CD4-positive, alpha-beta T cell (primary cell): ENCODE results near the gene PIK3CD. TPM values are rescaled to one million over a fixed set of nuclear protein-coding genes. Genes with fewer than 3 reads are reported as not detected.
A peak's percentile ranks its signal among the peaks of the same experiment; 100 is the strongest.

Experiments used
- ATAC-seq: fragments of 200-7000 bp; cut with Tn5 transposase; one replicate; pipeline ENCODE4 v1.10.0; 2022; ENCODE audit warnings: mild to moderate bottlenecking; ENCODE audit not compliant: poor library complexity
- CTCF ChIA-PET: fragments of 350-600 bp; sonication (Branson Sonifier 250); formaldehyde crosslinking; loops from one replicate; lab custom pipeline; 2021; ENCODE audit warnings: antibody characterized with exemption, inconsistent platforms; lab: Charles Lee
- POLR2A ChIA-PET: fragments of 350-600 bp; sonication (Branson Sonifier 250); formaldehyde crosslinking; loops from one replicate; lab custom pipeline; 2021; ENCODE audit warnings: antibody characterized with exemption, inconsistent platforms; lab: Charles Lee
- DNase-seq, 14 experiments: peaks; one replicate each; pipeline ENCODE4 v3.0.0-alpha.2; 2013 to 2020; ENCODE audit warnings: mixed read lengths in 2 of 14
- H3K27ac ChIP-seq, 2 donors: one replicate each; pipeline versions ENCODE4 v1.5.1 to v1.7.0; 2013; ENCODE audit warnings: low read length in 2 of 2, low read depth in 1 of 2, mild to moderate bottlenecking in 1 of 2
- H3K27me3 ChIP-seq, 2 experiments: 1 replicate in 1 of 2; 2 replicates in 1 of 2; pipeline versions ENCODE4 v1.6.1 to v1.7.0; 2013; ENCODE audit warnings: low read length in 2 of 2, control low read depth in 1 of 2, mild to moderate bottlenecking in 1 of 2, moderate library complexity in 1 of 2; ENCODE audit not compliant: insufficient read depth in 2 of 2, control insufficient read depth in 1 of 2
- H3K36me3 ChIP-seq: one replicate; pipeline ENCODE4 v1.6.1; 2013; ENCODE audit warnings: low read length, control low read depth; ENCODE audit not compliant: insufficient read depth
- H3K4me1 ChIP-seq: one replicate; pipeline ENCODE4 v1.6.1; 2013; ENCODE audit warnings: low read length, control low read depth; ENCODE audit not compliant: insufficient read depth
- H3K4me3 ChIP-seq: one replicate; pipeline ENCODE4 v1.5.1; 2013; ENCODE audit warnings: mild to moderate bottlenecking, low read length, moderate library complexity
- H3K9me3 ChIP-seq, 2 experiments: 1 replicate in 1 of 2; 2 replicates in 1 of 2; pipeline versions ENCODE4 v1.6.1 to v1.7.0; 2013; ENCODE audit warnings: low read length in 2 of 2, mild to moderate bottlenecking in 2 of 2, control low read depth in 1 of 2, moderate library complexity in 1 of 2; ENCODE audit not compliant: control insufficient read depth in 1 of 2, insufficient read depth in 1 of 2
- H3K27ac Mint-ChIP-seq: one replicate; pipeline ENCODE4 v1.8.0; 2020; ENCODE audit warnings: mixed read lengths
- H3K27me3 Mint-ChIP-seq: one replicate; pipeline ENCODE4 v1.8.0; 2021; ENCODE audit warnings: mixed read lengths
- H3K36me3 Mint-ChIP-seq: one replicate; pipeline ENCODE4 v1.8.0; 2021; ENCODE audit warnings: low read depth, mixed read lengths
- H3K4me1 Mint-ChIP-seq: one replicate; pipeline ENCODE4 v1.8.0; 2021; ENCODE audit warnings: low read depth, mixed read lengths
- H3K4me3 Mint-ChIP-seq: one replicate; pipeline ENCODE4 v1.8.0; 2020; ENCODE audit warnings: mild to moderate bottlenecking, mixed read lengths
- H3K9me3 Mint-ChIP-seq: one replicate; pipeline ENCODE4 v1.8.0; 2020; ENCODE audit warnings: mixed read lengths
- intact Hi-C, 2 experiments: fragments of 100-400 bp; cut with DNase I in 1 of 2; cut with micrococcal nuclease in 1 of 2; formaldehyde crosslinking; loops; one replicate each; pipeline versions ENCODE4 v1.15.1 to v1.9.0; 2023 to 2025; cut with DNase I, micrococcal nuclease
- total RNA-seq, 174 experiments: library from RNA in 2 of 174; stranded (reverse) in 2 of 174; gene quantifications; one replicate each; pipeline ENCODE4 v1.2.3 and lab custom pipeline; 2021 to 2026
- TF ChIP-seq, protein P1 (sequence below): fragments of 200-600 bp; IDR thresholded peaks from one replicate; pipeline ENCODE4 v1.8.0; 2022; ENCODE audit warnings: antibody characterized with exemption, mild to moderate bottlenecking

Gene PIK3CD
- total RNA-seq, 2 experiments from 2014 or later = 202 to 213 TPM

DNA sequence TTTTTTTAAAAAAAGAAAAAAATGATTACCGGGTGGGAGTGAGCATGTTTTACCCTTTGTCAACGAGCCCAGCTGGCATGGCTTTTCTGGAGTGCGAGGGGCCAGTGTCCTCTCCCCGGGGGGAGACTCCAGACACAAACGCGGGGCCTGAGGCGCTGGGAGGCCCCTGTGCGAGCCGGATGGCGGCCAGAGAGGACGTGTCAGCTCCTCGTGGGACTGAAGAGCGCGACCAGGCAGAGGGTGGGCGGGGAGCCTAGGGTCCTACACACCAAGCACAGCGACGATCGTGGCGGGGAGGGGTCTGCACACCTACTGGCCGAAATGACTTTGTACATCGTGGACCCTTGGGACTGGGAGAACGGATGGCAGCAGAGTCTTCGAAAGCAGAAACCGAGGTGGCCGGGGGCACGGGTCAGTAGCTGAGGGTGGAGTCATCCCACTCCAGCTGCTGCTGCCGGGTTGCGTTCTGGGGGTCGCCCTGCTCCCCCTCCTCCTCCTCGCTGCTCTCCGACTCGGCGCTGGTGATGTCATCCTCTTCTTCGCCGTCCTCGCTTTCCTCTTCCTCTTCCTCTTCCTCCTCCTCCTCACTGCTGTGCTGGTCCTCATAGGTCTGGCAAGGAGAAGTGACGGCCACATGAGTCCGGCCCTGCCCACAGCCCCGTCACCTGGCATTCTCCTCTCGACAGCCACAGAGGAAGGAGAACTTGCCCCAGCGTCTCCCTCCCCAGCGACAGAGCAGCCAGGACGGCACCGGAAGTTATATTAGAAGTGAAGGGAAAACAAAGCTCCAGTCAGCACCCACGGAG is 78.8 kb downstream of the PIK3CD start:
- H3K36me3 ChIP-seq = peaks cover 86% of the 10 kb centered on the region
- peak overlapping the region; percentile 81 for H3K4me3 Mint-ChIP-seq
- ChIA-PET CTCF (interaction anchor here (0.5 to 1.8 kb wide), 2 partner anchors 9 to 105 kb away, joined by 4 to 5 read pairs; no protein-coding TSS in a partner anchor), POLR2A (interaction anchor here (0.6 to 5.9 kb wide), 11 partner anchors 10 to 104 kb away, joined by 3 to 69 read pairs (median 4); no protein-coding TSS in a partner anchor)
- peak in 3 of 14 experiments; percentile 35 to 63 (median 61) for DNase-seq
- H3K36me3 Mint-ChIP-seq = peaks cover 87% of the 10 kb centered on the region
- peaks cover 68% of the 10 kb centered on the region for H3K4me1 Mint-ChIP-seq
- ATAC-seq = no peak
- H3K27ac Mint-ChIP-seq = peak overlapping the region; percentile 89
- H3K27ac ChIP-seq = no peak overlapping the region
- no peaks in the 10 kb centered on the region for H3K9me3 Mint-ChIP-seq
- intact Hi-C loops = no loop called here
- H3K27me3 ChIP-seq = no peaks in the 10 kb centered on the region
- H3K4me3 ChIP-seq = no peak overlapping the region
- TF ChIP-seq, protein P1, sequence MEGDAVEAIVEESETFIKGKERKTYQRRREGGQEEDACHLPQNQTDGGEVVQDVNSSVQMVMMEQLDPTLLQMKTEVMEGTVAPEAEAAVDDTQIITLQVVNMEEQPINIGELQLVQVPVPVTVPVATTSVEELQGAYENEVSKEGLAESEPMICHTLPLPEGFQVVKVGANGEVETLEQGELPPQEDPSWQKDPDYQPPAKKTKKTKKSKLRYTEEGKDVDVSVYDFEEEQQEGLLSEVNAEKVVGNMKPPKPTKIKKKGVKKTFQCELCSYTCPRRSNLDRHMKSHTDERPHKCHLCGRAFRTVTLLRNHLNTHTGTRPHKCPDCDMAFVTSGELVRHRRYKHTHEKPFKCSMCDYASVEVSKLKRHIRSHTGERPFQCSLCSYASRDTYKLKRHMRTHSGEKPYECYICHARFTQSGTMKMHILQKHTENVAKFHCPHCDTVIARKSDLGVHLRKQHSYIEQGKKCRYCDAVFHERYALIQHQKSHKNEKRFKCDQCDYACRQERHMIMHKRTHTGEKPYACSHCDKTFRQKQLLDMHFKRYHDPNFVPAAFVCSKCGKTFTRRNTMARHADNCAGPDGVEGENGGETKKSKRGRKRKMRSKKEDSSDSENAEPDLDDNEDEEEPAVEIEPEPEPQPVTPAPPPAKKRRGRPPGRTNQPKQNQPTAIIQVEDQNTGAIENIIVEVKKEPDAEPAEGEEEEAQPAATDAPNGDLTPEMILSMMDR = no peak
- H3K4me1 ChIP-seq = peaks cover 66% of the 10 kb centered on the region
- H3K9me3 ChIP-seq = peaks cover 0 to 7% of the 10 kb centered on the region in 2 experiments
- no peaks in the 10 kb centered on the region for H3K27me3 Mint-ChIP-seq

DNA sequence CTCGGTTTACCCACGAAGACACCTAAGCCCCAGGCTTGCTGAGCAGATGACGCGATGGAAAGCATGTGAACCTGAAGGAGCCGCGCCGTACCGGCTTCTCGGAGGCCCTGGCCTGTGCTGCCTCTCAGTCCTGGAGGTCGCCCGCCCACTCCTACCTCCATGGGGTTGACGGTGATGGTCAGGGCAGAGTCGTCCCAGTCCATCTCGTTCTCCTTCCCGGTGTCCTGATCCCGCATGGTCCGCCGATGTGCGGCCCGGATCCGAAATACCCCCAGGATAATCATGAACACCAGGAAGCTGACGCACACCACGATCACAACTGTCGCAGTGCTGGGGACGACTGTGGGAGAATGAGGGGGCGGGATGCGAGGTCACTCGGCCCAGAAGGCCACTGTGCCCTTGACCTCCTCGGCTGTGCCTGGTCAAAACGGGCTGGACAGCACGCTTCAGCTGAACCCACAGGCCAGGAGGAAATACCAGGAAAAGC is 79.6 kb downstream of the PIK3CD start:
- no peak for ATAC-seq
- peaks cover 68% of the 10 kb centered on the region for H3K4me1 Mint-ChIP-seq
- Histone ChIP-seq H3K27me3 (no peaks in the 10 kb centered on the region), H3K4me1 (peaks cover 65% of the 10 kb centered on the region), H3K36me3 (peaks cover 86% of the 10 kb centered on the region), H3K4me3 (no peak overlapping the region), H3K9me3 (peaks cover 0 to 7% of the 10 kb centered on the region in 2 experiments), H3K27ac (no peak overlapping the region)
- peak overlapping the region; percentile 89 for H3K27ac Mint-ChIP-seq
- intact Hi-C loops = no loop called here
- H3K27me3 Mint-ChIP-seq = no peaks in the 10 kb centered on the region
- TF ChIP-seq, protein P1 = no peak
- ChIA-PET CTCF (interaction anchor here (1.3 to 1.8 kb wide), 2 partner anchors 10 kb away, joined by 4 to 5 read pairs; no protein-coding TSS in a partner anchor), POLR2A (interaction anchor here (0.6 to 5.9 kb wide), 6 partner anchors 11 to 101 kb away, joined by 3 to 46 read pairs (median 8); no protein-coding TSS in a partner anchor)
- H3K9me3 Mint-ChIP-seq = no peaks in the 10 kb centered on the region
- peak overlapping the region; percentile 81 for H3K4me3 Mint-ChIP-seq
- peak in 1 of 14 experiments; percentile 33 for DNase-seq
- peaks cover 93% of the 10 kb centered on the region for H3K36me3 Mint-ChIP-seq

DNA sequence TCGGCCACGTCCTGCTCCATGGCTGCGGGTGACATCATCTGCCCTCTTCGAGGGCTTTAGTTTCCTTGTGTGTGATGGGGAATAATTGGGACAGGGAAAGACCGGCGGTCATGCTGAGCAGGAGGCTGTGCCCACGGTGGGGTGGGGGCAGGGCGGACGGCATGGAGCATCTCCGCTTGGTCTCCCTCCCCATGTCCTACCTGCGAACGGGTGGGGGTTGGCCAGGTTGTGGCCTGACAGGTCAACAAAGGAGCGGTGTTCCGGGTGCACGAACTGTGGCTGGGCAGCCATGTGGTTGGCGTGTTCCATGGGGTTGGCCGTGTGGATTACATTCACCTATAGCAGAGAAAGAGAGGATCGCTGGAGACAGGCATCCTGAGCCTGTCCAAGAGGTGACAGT is 80.0 kb downstream of the PIK3CD start:
- ChIA-PET CTCF (interaction anchor here (1.3 kb wide), 1 partner anchor 10 kb away, joined by 4 read pairs; no protein-coding TSS in a partner anchor), POLR2A (interaction anchor here (1.4 to 1.8 kb wide), 3 partner anchors 12 to 79 kb away, joined by 3 to 9 read pairs (median 6); no protein-coding TSS in a partner anchor)
- Histone ChIP-seq H3K36me3 (peaks cover 88% of the 10 kb centered on the region), H3K27ac (no peak overlapping the region), H3K4me1 (peaks cover 62% of the 10 kb centered on the region), H3K4me3 (no peak overlapping the region), H3K9me3 (peaks cover 0 to 7% of the 10 kb centered on the region in 2 experiments), H3K27me3 (no peaks in the 10 kb centered on the region)
- TF ChIP-seq, protein P1 = no peak
- ATAC-seq (no peak), DNase-seq (peak in 1 of 14 experiments; percentile 29)
- Mint-ChIP-seq H3K27me3 (no peaks in the 10 kb centered on the region), H3K36me3 (peaks cover 93% of the 10 kb centered on the region), H3K27ac (peak overlapping the region; percentile 89), H3K4me1 (peaks cover 66% of the 10 kb centered on the region), H3K9me3 (no peaks in the 10 kb centered on the region), H3K4me3 (no peak overlapping the region)
- intact Hi-C loops = no loop called here
